RWPE2 (cell line): Measurements from ENCODE around the gene ZNF683.

Source experiments
- ATAC-seq: fragments of 200-7000 bp; cut with Tn5 transposase; 3 replicates; pipeline ENCODE4 v1.9.1; 2021; ENCODE audit warnings: low read depth
- DNase-seq: peaks from one replicate; pipeline ENCODE4 v3.0.0-alpha.2; 2020; ENCODE audit warnings: low spot score
- H3K27ac ChIP-seq: fragments of 450-650 bp; 2 replicates; pipeline ENCODE4 v1.5.1; 2017; ENCODE audit warnings: mild to moderate bottlenecking; ENCODE audit not compliant: poor library complexity, severe bottlenecking
- H3K27me3 ChIP-seq: fragments of 250-450 bp; sonication (Bioruptor Pico); 2 replicates; pipeline ENCODE4 v1.5.1; 2021; ENCODE audit warnings: mild to moderate bottlenecking, moderate library complexity; ENCODE audit not compliant: insufficient read depth, poor library complexity, severe bottlenecking
- H3K36me3 ChIP-seq: fragments of 250-450 bp; sonication (Bioruptor Pico); 2 replicates; pipeline ENCODE4 v1.5.1; 2020; ENCODE audit warnings: low read depth, mild to moderate bottlenecking, moderate library complexity
- H3K4me1 ChIP-seq: fragments of 250-450 bp; sonication (Bioruptor Pico); 2 replicates; pipeline ENCODE4 v1.5.1; 2021; ENCODE audit warnings: mild to moderate bottlenecking, moderate library complexity; ENCODE audit not compliant: insufficient read depth, poor library complexity, severe bottlenecking
- H3K4me3 ChIP-seq: fragments of 250-450 bp; sonication (Bioruptor Pico); 2 replicates; pipeline ENCODE4 v1.5.1; 2021; ENCODE audit warnings: mild to moderate bottlenecking, moderate library complexity; ENCODE audit not compliant: severe bottlenecking
- H3K9me3 ChIP-seq: fragments of 250-450 bp; sonication (Bioruptor Pico); 2 replicates; pipeline ENCODE4 v1.5.1; 2021; ENCODE audit warnings: mild to moderate bottlenecking, moderate library complexity; ENCODE audit not compliant: severe bottlenecking
- CTCF ChIP-seq: fragments of 450-650 bp; IDR thresholded peaks from one replicate; pipeline ENCODE4 v1.5.1; 2017; ENCODE audit warnings: mild to moderate bottlenecking, moderate library complexity; ENCODE audit not compliant: poor library complexity, severe bottlenecking

Gene ZNF683

GRCh38 chr1:26360807-26361604, 11.5 kb downstream of the ZNF683 start:
- ATAC-seq, result no peak
- Histone ChIP-seq H3K4me1 (peaks cover 18% of the 10 kb centered on the region), H3K9me3 (no peaks in the 10 kb centered on the region), H3K36me3 (no peaks in the 10 kb centered on the region), H3K27ac (no peak overlapping the region), H3K27me3 (no peaks in the 10 kb centered on the region), H3K4me3 (no peak overlapping the region)
- no peak for DNase-seq
- no peak for TF ChIP-seq CTCF

DNA sequence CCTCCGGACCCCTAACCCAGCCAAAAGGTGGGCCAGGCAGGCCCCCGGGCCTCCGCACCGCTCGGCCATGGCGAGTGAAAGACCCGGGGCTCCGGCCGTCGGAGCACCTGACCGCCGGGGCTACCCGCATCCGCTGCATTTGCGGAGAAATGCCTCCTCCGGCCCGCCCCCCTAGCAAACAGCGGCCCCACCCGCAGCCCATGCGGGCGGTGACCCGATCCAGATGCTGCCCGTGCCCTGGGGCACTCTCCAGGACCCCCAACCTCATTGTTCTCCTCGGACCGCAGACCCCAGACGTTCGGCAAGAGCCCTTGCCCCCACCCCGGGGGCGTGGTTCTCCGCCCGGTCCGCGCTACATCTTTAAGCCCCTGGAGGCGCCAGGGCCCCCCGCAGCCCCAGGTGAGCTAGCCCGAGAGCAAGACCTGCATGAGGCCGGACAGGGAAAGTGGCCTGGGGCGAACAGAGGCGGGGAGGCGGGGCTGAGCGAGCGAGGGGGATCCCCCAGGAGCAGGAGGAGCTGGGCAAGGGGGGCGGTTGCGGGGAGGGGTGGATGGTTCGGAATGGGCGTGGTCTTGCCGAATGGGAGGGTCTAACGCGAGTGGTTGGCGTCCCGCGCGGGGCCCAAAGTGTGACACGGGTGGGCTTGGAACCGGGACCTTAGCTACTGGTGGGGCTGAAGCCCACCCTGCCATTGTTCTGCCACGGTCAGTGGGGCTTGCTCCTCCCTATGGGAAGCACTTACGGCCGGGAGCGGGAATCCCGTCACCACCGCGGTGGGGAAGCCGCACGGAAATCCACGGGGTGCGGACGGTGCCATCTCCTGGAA, 12.4 kb downstream of the ZNF683 start:
- Histone ChIP-seq H3K9me3 (no peaks in the 10 kb centered on the region), H3K4me3 (no peak overlapping the region), H3K27me3 (no peaks in the 10 kb centered on the region), H3K4me1 (peaks cover 18% of the 10 kb centered on the region), H3K36me3 (no peaks in the 10 kb centered on the region), H3K27ac (no peak overlapping the region)
- no peak for TF ChIP-seq CTCF
- ATAC-seq (no peak), DNase-seq (no peak)

DNA sequence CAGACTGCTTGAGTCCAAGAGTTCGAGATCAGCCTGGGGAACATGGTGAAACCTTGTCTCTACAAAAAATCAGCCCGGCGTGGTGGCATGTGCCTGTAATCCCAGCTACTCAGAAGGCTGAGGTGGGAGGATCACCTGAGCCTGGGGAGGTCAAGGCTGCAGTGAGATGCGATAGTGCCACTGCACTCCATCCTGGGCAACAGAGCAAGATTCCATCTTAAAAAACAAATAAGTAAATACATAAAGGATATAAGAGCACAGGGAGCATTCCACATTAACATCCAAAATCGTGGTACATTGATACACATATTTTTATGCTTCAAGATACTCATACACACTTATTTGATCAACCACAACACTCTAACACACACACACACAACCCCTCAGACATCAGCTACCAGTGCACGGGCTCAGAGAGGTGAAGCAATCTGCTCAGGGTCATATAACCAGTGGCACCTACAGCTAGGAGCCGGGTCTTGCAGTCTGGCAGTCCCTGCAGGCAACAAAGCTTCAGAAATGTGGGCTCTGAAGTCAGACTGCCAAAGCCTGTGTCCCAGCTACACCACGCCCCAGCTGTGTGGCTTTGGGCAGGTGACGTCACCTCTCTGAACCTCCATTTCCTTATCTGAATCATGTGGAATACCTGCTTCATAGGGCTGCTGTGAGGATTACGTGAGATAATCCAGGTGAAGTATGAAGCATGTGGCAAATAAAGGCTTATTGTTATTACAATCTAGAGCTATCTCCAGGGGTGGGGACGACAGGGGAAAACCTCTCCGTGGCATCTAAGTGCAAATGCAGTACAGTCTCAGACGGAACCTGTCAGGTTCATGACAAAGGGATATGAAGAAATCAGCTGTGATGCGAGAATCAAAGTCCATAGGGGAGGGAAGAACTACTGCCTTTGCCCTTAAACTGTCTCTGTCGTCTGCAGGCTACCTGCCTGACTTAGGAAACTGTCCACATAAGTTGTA, 13.9 kb downstream of the ZNF683 start:
- no peaks in the 10 kb centered on the region for H3K27me3 ChIP-seq
- no peak overlapping the region for H3K4me3 ChIP-seq
- H3K9me3 ChIP-seq, result no peaks in the 10 kb centered on the region
- DNase-seq (no peak), ATAC-seq (peak; percentile 40)
- H3K4me1 ChIP-seq, result peaks cover 20% of the 10 kb centered on the region
- no peaks in the 10 kb centered on the region for H3K36me3 ChIP-seq
- H3K27ac ChIP-seq, result peak overlapping the region; percentile 39
- no peak for TF ChIP-seq CTCF

DNA sequence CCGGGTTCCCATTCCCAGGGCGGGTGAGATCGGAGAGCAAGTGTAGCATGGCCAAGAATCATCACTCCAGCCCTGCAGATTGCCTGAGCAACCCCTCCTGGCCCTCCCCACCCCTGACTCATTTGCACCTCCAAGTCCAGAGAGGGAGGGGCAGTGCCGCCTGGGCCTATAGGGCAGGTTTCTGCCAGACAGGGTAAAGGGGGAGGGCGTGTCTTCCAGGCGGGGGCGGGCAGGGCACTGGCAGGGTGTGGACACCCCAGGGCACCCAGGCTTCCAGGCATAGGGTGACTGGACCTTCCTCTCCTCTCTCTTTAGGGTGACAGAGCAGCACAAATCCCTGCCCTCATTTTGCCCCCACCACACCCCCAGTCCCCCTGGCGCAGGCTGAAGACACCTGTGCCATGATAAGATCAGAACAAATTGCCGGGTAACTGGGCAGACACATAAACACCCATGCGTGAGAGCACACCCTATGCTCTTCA, 15.4 kb downstream of the ZNF683 start:
- H3K27me3 ChIP-seq, result no peaks in the 10 kb centered on the region
- H3K4me3 ChIP-seq, result no peak overlapping the region
- DNase-seq (peak; percentile 89), ATAC-seq (peak; percentile 59)
- no peaks in the 10 kb centered on the region for H3K36me3 ChIP-seq
- H3K9me3 ChIP-seq, result no peaks in the 10 kb centered on the region
- H3K27ac ChIP-seq, result peak overlapping the region; percentile 39
- H3K4me1 ChIP-seq, result peaks cover 35% of the 10 kb centered on the region
- TF ChIP-seq CTCF, result no peak
